WTC11 (cell line): ENCODE data around the gene PROCR. TPM values are rescaled to one million over a fixed set of nuclear protein-coding genes. Genes with fewer than 3 reads are reported as not detected.
A peak's percentile ranks its signal among the peaks of the same experiment; 100 is the strongest.

Experiments used
- ATAC-seq: fragments of 200-7000 bp; cut with Tn5 transposase; 2 replicates; pipeline ENCODE4 v1.10.0; 2021; ENCODE audit warnings: mild to moderate bottlenecking, moderate library complexity
- CTCF ChIA-PET: fragments of 300-600 bp; sonication (Branson Sonifier 250); formaldehyde crosslinking; loops from one replicate; lab custom pipeline; 2021; ENCODE audit warnings: antibody characterized with exemption; lab: Charles Lee
- POLR2A ChIA-PET: fragments of 350-600 bp; sonication (Branson Sonifier 250); formaldehyde crosslinking; loops from one replicate; lab custom pipeline; 2021; ENCODE audit warnings: antibody characterized with exemption; lab: Charles Lee
- DNase-seq: peaks from one replicate; pipeline ENCODE4 v3.0.0; 2021; ENCODE audit warnings: low spot score
- H3K27ac Mint-ChIP-seq: 2 replicates; pipeline ENCODE4 v1.8.0; 2021; ENCODE audit warnings: mixed read lengths
- H3K27me3 Mint-ChIP-seq: 2 replicates; pipeline ENCODE4 v1.8.0; 2021; ENCODE audit warnings: low read depth, mild to moderate bottlenecking, moderate library complexity, mixed read lengths
- H3K36me3 Mint-ChIP-seq: 2 replicates; pipeline ENCODE4 v1.8.0; 2021; ENCODE audit warnings: mixed read lengths
- H3K4me1 Mint-ChIP-seq: 2 replicates; pipeline ENCODE4 v1.8.0; 2022; ENCODE audit warnings: mixed read lengths
- H3K4me3 Mint-ChIP-seq: 2 replicates; pipeline ENCODE4 v1.8.0; 2021; ENCODE audit warnings: mild to moderate bottlenecking, moderate library complexity, mixed read lengths
- H3K9me3 Mint-ChIP-seq: 2 replicates; pipeline ENCODE4 v1.8.0; 2021; ENCODE audit warnings: mixed read lengths
- ESRRA ChIP-seq: sonication (generic); formaldehyde crosslinking; IDR thresholded peaks from 2 replicates; pipeline ENCODE4 v1.8.1; 2022; ENCODE audit warnings: mild to moderate bottlenecking, missing genetic modification reagents, borderline replicate concordance
- FOXJ3 ChIP-seq: sonication (generic); formaldehyde crosslinking; IDR thresholded peaks from 2 replicates; pipeline ENCODE4 v1.9.0; 2021; ENCODE audit warnings: missing genetic modification reagents, mild to moderate bottlenecking, borderline replicate concordance
- FOXK1 ChIP-seq: sonication (generic); formaldehyde crosslinking; IDR thresholded peaks from 2 replicates; pipeline ENCODE4 v1.8.0; 2022; ENCODE audit warnings: mild to moderate bottlenecking, moderate library complexity, missing genetic modification reagents
- GTF2I ChIP-seq: fragments of 250-450 bp; sonication (Bioruptor Pico); conservative IDR thresholded peaks from 2 replicates; pipeline ENCODE4 v1.4.0; 2021; ENCODE audit warnings: mild to moderate bottlenecking
- JAZF1 ChIP-seq: fragments of 250-450 bp; sonication (Bioruptor Pico); IDR thresholded peaks from 2 replicates; pipeline ENCODE4 v1.9.0; 2021; ENCODE audit warnings: moderate library complexity, mild to moderate bottlenecking, inconsistent platforms
- JUN ChIP-seq: sonication (generic); formaldehyde crosslinking; IDR thresholded peaks from 2 replicates; pipeline ENCODE4 v1.8.0; 2023; ENCODE audit warnings: mild to moderate bottlenecking, missing genetic modification reagents
- NFYB ChIP-seq: sonication (generic); formaldehyde crosslinking; conservative IDR thresholded peaks from 2 replicates; pipeline ENCODE4 v1.8.0; 2022; ENCODE audit warnings: low read depth, missing genetic modification reagents
- NR1H2 ChIP-seq: sonication (generic); formaldehyde crosslinking; IDR thresholded peaks from 2 replicates; pipeline ENCODE4 v1.9.0; 2021; ENCODE audit warnings: mild to moderate bottlenecking, moderate library complexity, missing genetic modification reagents
- RORB ChIP-seq: fragments of 250-450 bp; sonication (Bioruptor Pico); IDR thresholded peaks from 2 replicates; pipeline ENCODE4 v1.9.0; 2021; ENCODE audit warnings: mild to moderate bottlenecking
- SP1 ChIP-seq: sonication (generic); formaldehyde crosslinking; conservative IDR thresholded peaks from 2 replicates; pipeline ENCODE4 v1.8.1; 2022; ENCODE audit warnings: missing genetic modification reagents
- TP53 ChIP-seq: sonication (generic); formaldehyde crosslinking; IDR thresholded peaks from 2 replicates; pipeline ENCODE4 v1.8.1; 2023; ENCODE audit warnings: mild to moderate bottlenecking, missing genetic modification reagents
- ZNF121 ChIP-seq: sonication (generic); formaldehyde crosslinking; IDR thresholded peaks from 2 replicates; pipeline ENCODE4 v1.8.0; 2023; ENCODE audit warnings: missing genetic modification reagents
- ZNF219 ChIP-seq: sonication (generic); formaldehyde crosslinking; IDR thresholded peaks from 2 replicates; pipeline ENCODE4 v1.8.0; 2023; ENCODE audit warnings: missing genetic modification reagents, mild to moderate bottlenecking, borderline replicate concordance
- ZNF232 ChIP-seq: sonication (generic); formaldehyde crosslinking; IDR thresholded peaks from 2 replicates; pipeline ENCODE4 v1.8.0; 2022; ENCODE audit warnings: mild to moderate bottlenecking, missing genetic modification reagents
- ZNF396 ChIP-seq: fragments of 250-450 bp; sonication (Bioruptor Pico); IDR thresholded peaks from 2 replicates; pipeline ENCODE4 v1.8.0; 2021; ENCODE audit warnings: mild to moderate bottlenecking, moderate library complexity, borderline replicate concordance
- ZNF416 ChIP-seq: fragments of 250-450 bp; sonication (Bioruptor Pico); IDR thresholded peaks from 2 replicates; pipeline ENCODE4 v1.9.0; 2021; ENCODE audit warnings: mild to moderate bottlenecking, inconsistent platforms
- ZNF671 ChIP-seq: fragments of 250-450 bp; sonication (Bioruptor Pico); IDR thresholded peaks from 2 replicates; pipeline ENCODE4 v1.8.0; 2021; ENCODE audit warnings: mild to moderate bottlenecking
- total RNA-seq: library from RNA; stranded (reverse); gene quantifications from 3 replicates; pipeline ENCODE4 v1.2.3, GENCODE V29; 2021
- TF ChIP-seq, protein P1 (sequence below): sonication (generic); formaldehyde crosslinking; IDR thresholded peaks from 2 replicates; pipeline ENCODE4 v1.8.1; 2022; ENCODE audit warnings: mild to moderate bottlenecking, moderate library complexity, missing genetic modification reagents
- TF ChIP-seq, protein P2 (sequence below): sonication (generic); formaldehyde crosslinking; IDR thresholded peaks from 2 replicates; pipeline ENCODE4 v1.8.1; 2023; ENCODE audit warnings: mild to moderate bottlenecking, missing genetic modification reagents
- TF ChIP-seq, protein P3 (sequence below): fragments of 250-450 bp; sonication (Bioruptor Pico); conservative IDR thresholded peaks from 2 replicates; pipeline ENCODE4 v1.9.0; 2021; ENCODE audit warnings: mild to moderate bottlenecking
- TF ChIP-seq, protein P4 (sequence below): sonication (generic); formaldehyde crosslinking; IDR thresholded peaks from 2 replicates; pipeline ENCODE4 v1.8.1; 2022; ENCODE audit warnings: mild to moderate bottlenecking, missing genetic modification reagents, moderate library complexity, borderline replicate concordance
- TF ChIP-seq, protein P5 (sequence below): sonication (generic); formaldehyde crosslinking; IDR thresholded peaks from 2 replicates; pipeline ENCODE4 v1.8.1; 2023; ENCODE audit warnings: mild to moderate bottlenecking, moderate library complexity, missing genetic modification reagents
- TF ChIP-seq, protein P6 (sequence below): sonication (generic); formaldehyde crosslinking; IDR thresholded peaks from 2 replicates; pipeline ENCODE4 v1.8.0; 2022; ENCODE audit warnings: missing genetic modification reagents
- TF ChIP-seq, protein P7 (sequence below): sonication (generic); formaldehyde crosslinking; IDR thresholded peaks from 2 replicates; pipeline ENCODE4 v1.8.1; 2023; ENCODE audit warnings: mild to moderate bottlenecking, missing genetic modification reagents, moderate library complexity

The PROCR gene
- total RNA-seq, 1 experiment from 2014 or later: 29.7 TPM

DNA sequence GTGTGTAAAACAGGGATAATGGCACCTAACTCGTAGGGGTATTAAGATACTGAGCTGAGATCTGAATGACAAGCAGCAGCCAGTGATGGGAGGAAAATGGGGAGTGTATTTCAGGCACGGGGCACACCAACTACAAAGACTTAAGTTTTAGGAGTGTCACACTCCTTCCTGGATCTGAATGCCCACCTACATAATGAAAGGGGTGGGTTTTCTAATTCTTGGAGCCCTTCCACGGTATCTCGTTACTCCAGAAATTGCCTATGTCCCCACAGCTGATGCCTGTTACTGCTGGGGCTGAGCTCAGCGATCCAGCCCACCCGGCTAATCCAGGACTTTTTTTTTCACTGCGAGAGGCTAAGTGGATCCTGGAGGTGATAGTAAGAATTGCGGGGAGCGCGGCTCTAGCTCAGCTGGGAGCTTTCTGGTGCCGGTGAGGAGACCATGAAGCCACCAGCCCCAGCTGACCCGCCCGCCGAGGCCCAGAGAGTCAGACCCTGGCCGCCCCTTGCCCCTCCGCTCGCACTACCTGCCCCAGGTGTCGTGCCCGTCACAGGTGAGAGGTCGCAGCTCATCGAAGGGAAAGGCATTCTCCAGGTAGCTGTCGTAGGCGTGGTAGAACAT, 25.5 kb upstream of the PROCR start:
- Mint-ChIP-seq H3K27ac (peak overlapping the region; percentile 98), H3K4me1 (peaks cover 18% of the 10 kb centered on the region), H3K9me3 (no peaks in the 10 kb centered on the region), H3K27me3 (no peaks in the 10 kb centered on the region), H3K36me3 (peaks cover 8% of the 10 kb centered on the region), H3K4me3 (peak overlapping the region; percentile 95)
- DNase-seq (peak; percentile 50), ATAC-seq (peak; percentile 33)
- ChIA-PET POLR2A (interaction anchor here (1.0 to 3.6 kb wide), 9 partner anchors 15 to 138 kb away, joined by 3 to 24 read pairs (median 5); partner anchors contain the start of genes EIF6, MMP24, MMP24OS and TRPC4AP), CTCF (interaction anchor here (0.6 to 3.8 kb wide), 18 partner anchors 15 to 301 kb away, joined by 3 to 76 read pairs (median 8); partner anchors contain the start of genes MMP24 and MMP24OS)
- TF ChIP-seq, protein P1, sequence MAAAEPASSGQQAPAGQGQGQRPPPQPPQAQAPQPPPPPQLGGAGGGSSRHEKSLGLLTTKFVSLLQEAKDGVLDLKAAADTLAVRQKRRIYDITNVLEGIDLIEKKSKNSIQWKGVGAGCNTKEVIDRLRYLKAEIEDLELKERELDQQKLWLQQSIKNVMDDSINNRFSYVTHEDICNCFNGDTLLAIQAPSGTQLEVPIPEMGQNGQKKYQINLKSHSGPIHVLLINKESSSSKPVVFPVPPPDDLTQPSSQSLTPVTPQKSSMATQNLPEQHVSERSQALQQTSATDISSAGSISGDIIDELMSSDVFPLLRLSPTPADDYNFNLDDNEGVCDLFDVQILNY (CRISPR knock-in tag): peak; percentile 17; the same call in 1 of the 2 replicates
- TF ChIP-seq SP1 (CRISPR knock-in tag): no peak
- TF ChIP-seq TP53 (CRISPR knock-in tag): no peak
- 0 out of 2 replicates have a peak, but pooled peaks have one; percentile 27 for TF ChIP-seq ZNF232 (CRISPR knock-in tag)
- TF ChIP-seq, protein P2, sequence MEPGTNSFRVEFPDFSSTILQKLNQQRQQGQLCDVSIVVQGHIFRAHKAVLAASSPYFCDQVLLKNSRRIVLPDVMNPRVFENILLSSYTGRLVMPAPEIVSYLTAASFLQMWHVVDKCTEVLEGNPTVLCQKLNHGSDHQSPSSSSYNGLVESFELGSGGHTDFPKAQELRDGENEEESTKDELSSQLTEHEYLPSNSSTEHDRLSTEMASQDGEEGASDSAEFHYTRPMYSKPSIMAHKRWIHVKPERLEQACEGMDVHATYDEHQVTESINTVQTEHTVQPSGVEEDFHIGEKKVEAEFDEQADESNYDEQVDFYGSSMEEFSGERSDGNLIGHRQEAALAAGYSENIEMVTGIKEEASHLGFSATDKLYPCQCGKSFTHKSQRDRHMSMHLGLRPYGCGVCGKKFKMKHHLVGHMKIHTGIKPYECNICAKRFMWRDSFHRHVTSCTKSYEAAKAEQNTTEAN: no peak
- TF ChIP-seq ZNF671 (CRISPR knock-in tag): no peak
- TF ChIP-seq NR1H2: no peak
- TF ChIP-seq NFYB (CRISPR knock-in tag): no peak
- TF ChIP-seq, protein P3, sequence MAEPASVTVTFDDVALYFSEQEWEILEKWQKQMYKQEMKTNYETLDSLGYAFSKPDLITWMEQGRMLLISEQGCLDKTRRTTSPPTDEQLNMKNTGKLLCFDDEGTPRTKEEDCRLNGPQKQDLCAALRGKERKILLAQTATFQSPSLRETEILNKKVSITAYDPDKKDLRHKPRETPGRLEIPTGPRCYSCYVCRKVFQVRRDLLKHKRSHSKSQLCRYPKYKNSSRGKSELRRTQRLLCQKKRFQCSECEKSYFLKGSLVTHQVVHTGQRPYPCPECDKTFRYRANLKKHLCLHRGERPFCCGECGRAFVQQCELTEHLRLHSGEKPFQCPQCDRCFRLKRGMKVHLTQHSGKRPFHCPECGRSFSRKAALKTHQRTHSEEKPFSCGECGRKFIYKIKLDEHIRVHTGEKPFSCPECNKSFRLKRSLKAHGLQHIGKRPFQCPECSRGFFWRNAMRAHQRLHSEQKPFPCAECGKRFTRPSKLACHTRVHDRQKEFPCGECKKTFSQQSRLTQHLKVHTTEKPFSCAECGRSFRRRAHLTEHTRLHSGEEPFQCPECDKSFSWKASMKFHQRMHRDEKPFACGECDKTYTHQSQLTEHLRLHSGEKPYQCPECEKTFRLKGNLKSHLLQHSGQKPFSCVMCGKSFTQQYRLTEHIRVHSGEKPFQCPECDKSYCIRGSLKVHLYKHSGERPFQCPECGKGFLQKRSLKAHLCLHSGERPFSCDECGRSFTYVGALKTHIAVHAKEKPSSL (CRISPR knock-in tag): no peak
- no peak for TF ChIP-seq ZNF416
- no peak for TF ChIP-seq FOXJ3 (CRISPR knock-in tag)
- no peak for TF ChIP-seq ZNF219
- TF ChIP-seq ESRRA: no peak
- TF ChIP-seq, protein P4, sequence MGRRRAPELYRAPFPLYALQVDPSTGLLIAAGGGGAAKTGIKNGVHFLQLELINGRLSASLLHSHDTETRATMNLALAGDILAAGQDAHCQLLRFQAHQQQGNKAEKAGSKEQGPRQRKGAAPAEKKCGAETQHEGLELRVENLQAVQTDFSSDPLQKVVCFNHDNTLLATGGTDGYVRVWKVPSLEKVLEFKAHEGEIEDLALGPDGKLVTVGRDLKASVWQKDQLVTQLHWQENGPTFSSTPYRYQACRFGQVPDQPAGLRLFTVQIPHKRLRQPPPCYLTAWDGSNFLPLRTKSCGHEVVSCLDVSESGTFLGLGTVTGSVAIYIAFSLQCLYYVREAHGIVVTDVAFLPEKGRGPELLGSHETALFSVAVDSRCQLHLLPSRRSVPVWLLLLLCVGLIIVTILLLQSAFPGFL (CRISPR knock-in tag): 0 out of 2 replicates have a peak, but pooled peaks have one; percentile 18
- TF ChIP-seq, protein P5, sequence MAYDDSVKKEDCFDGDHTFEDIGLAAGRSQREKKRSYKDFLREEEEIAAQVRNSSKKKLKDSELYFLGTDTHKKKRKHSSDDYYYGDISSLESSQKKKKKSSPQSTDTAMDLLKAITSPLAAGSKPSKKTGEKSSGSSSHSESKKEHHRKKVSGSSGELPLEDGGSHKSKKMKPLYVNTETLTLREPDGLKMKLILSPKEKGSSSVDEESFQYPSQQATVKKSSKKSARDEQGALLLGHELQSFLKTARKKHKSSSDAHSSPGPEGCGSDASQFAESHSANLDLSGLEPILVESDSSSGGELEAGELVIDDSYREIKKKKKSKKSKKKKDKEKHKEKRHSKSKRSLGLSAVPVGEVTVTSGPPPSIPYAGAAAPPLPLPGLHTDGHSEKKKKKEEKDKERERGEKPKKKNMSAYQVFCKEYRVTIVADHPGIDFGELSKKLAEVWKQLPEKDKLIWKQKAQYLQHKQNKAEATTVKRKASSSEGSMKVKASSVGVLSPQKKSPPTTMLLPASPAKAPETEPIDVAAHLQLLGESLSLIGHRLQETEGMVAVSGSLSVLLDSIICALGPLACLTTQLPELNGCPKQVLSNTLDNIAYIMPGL (CRISPR knock-in tag): peak; percentile 71; the same call in 1 of the 2 replicates
- no peak for TF ChIP-seq RORB (CRISPR knock-in tag)
- TF ChIP-seq JUN (CRISPR knock-in tag): no peak
- TF ChIP-seq, protein P6, sequence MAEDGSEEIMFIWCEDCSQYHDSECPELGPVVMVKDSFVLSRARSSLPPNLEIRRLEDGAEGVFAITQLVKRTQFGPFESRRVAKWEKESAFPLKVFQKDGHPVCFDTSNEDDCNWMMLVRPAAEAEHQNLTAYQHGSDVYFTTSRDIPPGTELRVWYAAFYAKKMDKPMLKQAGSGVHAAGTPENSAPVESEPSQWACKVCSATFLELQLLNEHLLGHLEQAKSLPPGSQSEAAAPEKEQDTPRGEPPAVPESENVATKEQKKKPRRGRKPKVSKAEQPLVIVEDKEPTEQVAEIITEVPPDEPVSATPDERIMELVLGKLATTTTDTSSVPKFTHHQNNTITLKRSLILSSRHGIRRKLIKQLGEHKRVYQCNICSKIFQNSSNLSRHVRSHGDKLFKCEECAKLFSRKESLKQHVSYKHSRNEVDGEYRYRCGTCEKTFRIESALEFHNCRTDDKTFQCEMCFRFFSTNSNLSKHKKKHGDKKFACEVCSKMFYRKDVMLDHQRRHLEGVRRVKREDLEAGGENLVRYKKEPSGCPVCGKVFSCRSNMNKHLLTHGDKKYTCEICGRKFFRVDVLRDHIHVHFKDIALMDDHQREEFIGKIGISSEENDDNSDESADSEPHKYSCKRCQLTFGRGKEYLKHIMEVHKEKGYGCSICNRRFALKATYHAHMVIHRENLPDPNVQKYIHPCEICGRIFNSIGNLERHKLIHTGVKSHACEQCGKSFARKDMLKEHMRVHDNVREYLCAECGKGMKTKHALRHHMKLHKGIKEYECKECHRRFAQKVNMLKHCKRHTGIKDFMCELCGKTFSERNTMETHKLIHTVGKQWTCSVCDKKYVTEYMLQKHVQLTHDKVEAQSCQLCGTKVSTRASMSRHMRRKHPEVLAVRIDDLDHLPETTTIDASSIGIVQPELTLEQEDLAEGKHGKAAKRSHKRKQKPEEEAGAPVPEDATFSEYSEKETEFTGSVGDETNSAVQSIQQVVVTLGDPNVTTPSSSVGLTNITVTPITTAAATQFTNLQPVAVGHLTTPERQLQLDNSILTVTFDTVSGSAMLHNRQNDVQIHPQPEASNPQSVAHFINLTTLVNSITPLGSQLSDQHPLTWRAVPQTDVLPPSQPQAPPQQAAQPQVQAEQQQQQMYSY (CRISPR knock-in tag): 0 out of 2 replicates have a peak, but pooled peaks have one; percentile 33
- no peak for TF ChIP-seq FOXK1 (CRISPR knock-in tag)
- TF ChIP-seq, protein P7, sequence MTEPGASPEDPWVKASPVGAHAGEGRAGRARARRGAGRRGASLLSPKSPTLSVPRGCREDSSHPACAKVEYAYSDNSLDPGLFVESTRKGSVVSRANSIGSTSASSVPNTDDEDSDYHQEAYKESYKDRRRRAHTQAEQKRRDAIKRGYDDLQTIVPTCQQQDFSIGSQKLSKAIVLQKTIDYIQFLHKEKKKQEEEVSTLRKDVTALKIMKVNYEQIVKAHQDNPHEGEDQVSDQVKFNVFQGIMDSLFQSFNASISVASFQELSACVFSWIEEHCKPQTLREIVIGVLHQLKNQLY (CRISPR knock-in tag): 0 out of 2 replicates have a peak, but pooled peaks have one; percentile 30
- no peak for TF ChIP-seq JAZF1 (CRISPR knock-in tag)
- TF ChIP-seq GTF2I (CRISPR knock-in tag): no peak
- TF ChIP-seq ZNF396 (CRISPR knock-in tag): no peak
- TF ChIP-seq ZNF121 (CRISPR knock-in tag): no peak
